Measurements from ENCODE around the gene ABL1. TPM values are rescaled to one million over a fixed set of nuclear protein-coding genes. Genes with fewer than 3 reads are reported as not detected.

ABL1 gene
- total and polyA plus RNA-seq, 7 donors: 24.5 to 127 (median 69.6) TPM

DNA sequence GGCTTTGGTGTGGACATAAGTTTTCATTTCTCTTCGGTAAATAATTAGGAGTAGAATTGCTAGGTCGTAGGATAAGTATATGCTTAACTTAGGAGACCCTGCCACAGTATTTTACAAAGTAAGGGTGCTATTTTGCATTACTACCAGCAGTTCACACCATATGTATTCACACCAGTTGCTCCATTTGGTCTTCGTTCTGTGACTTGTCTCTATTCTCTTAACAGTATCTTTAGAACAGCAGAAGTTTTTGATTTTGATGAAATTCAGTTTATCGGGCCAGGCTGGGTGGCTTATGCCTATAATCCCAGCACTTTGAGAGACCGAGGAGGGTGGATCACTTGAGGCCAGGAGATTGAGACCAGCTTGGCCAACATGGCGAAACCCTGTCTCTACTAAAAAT lies 17.1 kb upstream of the ABL1 start:
- H3K36me3 ChIP-seq: no peaks in the 10 kb centered on the region
- H3K9me3 ChIP-seq: no peaks in the 10 kb centered on the region
- 96 to 97% methylated on average over 6 of the region's 6 CpGs for WGBS, 2 donors
- TF ChIP-seq POLR2AphosphoS5 (IDR thresholded peaks at IDR 0.05) (no peak), CTCF (IDR thresholded peaks at IDR 0.05) (no peak), EP300 (IDR thresholded peaks at IDR 0.05) (no peak), POLR2A (IDR thresholded peaks at IDR 0.05) (no peak)
- peaks cover 0 to 30% (median 16%) of the 10 kb centered on the region in 4 donors for H3K4me1 ChIP-seq
- H3K4me3 ChIP-seq: no peak overlapping the region
- no peak for DNase-seq
- no peak overlapping the region for H3K27ac ChIP-seq
- intact Hi-C loops (cut with DNase I): no loop called here
- no peaks in the 10 kb centered on the region for H3K27me3 ChIP-seq

- TF ChIP-seq POLR2AphosphoS5 (IDR thresholded peaks at IDR 0.05) (no peak), POLR2A (IDR thresholded peaks at IDR 0.05) (no peak), EP300 (IDR thresholded peaks at IDR 0.05) (no peak), CTCF (IDR thresholded peaks at IDR 0.05) (no peak)
- intact Hi-C loops (cut with DNase I): no loop called here
- no peak for DNase-seq
- peaks cover 0 to 50% (median 37%) of the 10 kb centered on the region in 4 donors for H3K4me1 ChIP-seq
- no peaks in the 10 kb centered on the region for H3K36me3 ChIP-seq
- WGBS, 2 donors: 78 to 84% methylated on average over 5 of the region's 5 CpGs
- H3K9me3 ChIP-seq: no peaks in the 10 kb centered on the region
- H3K27ac ChIP-seq: peak overlapping the region in 1 of 4 donors; percentile 44
- no peaks in the 10 kb centered on the region for H3K27me3 ChIP-seq
- H3K4me3 ChIP-seq: no peak overlapping the region
Measured at GRCh38 chr9:130820135-130820738, 14.8 kb upstream of the ABL1 start.

DNA sequence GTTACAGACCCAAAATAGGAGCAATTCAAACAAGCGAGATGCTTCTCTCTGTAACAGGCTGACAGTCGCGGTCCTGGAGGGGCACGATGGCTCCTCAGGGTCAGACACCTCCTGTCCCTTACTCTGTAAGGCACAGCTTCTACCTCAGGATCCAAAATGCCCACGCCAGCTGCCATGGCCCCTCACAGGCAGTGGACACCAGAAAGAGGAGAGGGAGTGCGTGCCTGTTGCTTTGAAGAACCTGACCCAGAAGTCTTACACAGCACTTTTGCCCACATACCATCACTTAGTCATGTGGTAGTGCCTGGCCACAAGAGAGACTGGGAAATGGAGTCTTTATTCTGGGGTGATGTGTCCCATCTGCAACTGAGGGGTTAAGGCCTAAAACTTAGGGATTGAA lies 11.6 kb upstream of the ABL1 start:
- no peak for DNase-seq
- H3K4me1 ChIP-seq: peaks cover 0 to 48% (median 40%) of the 10 kb centered on the region in 4 donors
- no peaks in the 10 kb centered on the region for H3K27me3 ChIP-seq
- WGBS, 2 donors: 83 to 95% methylated on average over 6 of the region's 6 CpGs
- peak overlapping the region in 3 of 4 donors; percentile 80 to 82 (median 81) for H3K27ac ChIP-seq
- no peaks in the 10 kb centered on the region for H3K9me3 ChIP-seq
- H3K4me3 ChIP-seq: no peak overlapping the region
- TF ChIP-seq POLR2AphosphoS5 (IDR thresholded peaks at IDR 0.05) (no peak), POLR2A (IDR thresholded peaks at IDR 0.05) (no peak), CTCF (IDR thresholded peaks at IDR 0.05) (no peak), EP300 (IDR thresholded peaks at IDR 0.05) (no peak)
- intact Hi-C loops (cut with DNase I): no loop called here
- no peaks in the 10 kb centered on the region for H3K36me3 ChIP-seq

GRCh38 chr9:130824079-130824478 lies 11.0 kb upstream of the ABL1 start:
- H3K27me3 ChIP-seq: no peaks in the 10 kb centered on the region
- 68 to 74% methylated on average over 2 of the region's 2 CpGs for WGBS, 2 donors
- peaks cover 0 to 48% (median 40%) of the 10 kb centered on the region in 4 donors for H3K4me1 ChIP-seq
- no peak overlapping the region for H3K4me3 ChIP-seq
- H3K36me3 ChIP-seq: no peaks in the 10 kb centered on the region
- no peak for DNase-seq
- TF ChIP-seq POLR2AphosphoS5 (IDR thresholded peaks at IDR 0.05) (no peak), EP300 (IDR thresholded peaks at IDR 0.05) (no peak)
- peak overlapping the region; percentile 70 to 82 (median 80) for H3K27ac ChIP-seq
- intact Hi-C loops (cut with DNase I): no loop called here
- no peaks in the 10 kb centered on the region for H3K9me3 ChIP-seq

- Histone ChIP-seq H3K4me3 (peak overlapping the region in 1 of 4 donors; percentile 16), H3K4me1 (peaks cover 0 to 50% (median 42%) of the 10 kb centered on the region in 4 donors), H3K27ac (peak overlapping the region; percentile 70 to 82 (median 80)), H3K36me3 (no peaks in the 10 kb centered on the region), H3K27me3 (no peaks in the 10 kb centered on the region), H3K9me3 (no peaks in the 10 kb centered on the region)
- peak in 2 of 4 donors; percentile 23 to 43 for TF ChIP-seq POLR2AphosphoS5 (IDR thresholded peaks at IDR 0.05)
- no peak for TF ChIP-seq EP300 (IDR thresholded peaks at IDR 0.05)
- TF ChIP-seq POLR2A (IDR thresholded peaks at IDR 0.05): no peak
- no peak for TF ChIP-seq CTCF (IDR thresholded peaks at IDR 0.05)
- WGBS, 2 donors: 27 to 42% methylated on average over 4 of the region's 4 CpGs
- DNase-seq: no peak
- intact Hi-C loops (cut with DNase I): no loop called here
Measured at GRCh38 chr9:130824643-130825350, 10.3 kb upstream of the ABL1 start.

Measured in sigmoid colon (tissue), 7 donors.